GM18520 (cell line): Measurements from ENCODE around the gene LAMA4.
"Not testable (repeated sequence)": the region's sequence is repeated elsewhere in the genome, so short reads cannot be mapped to it uniquely, and the experiment has no call there.

Experiments
- ATAC-seq: cut with Tn5 transposase; IDR thresholded peaks from one replicate; pipeline ENCODE4 v1.9.1; 2021; ENCODE audit not compliant: unreplicated experiment

LAMA4 gene

GRCh38 chr6:112218563-112218962, 35.8 kb downstream of the LAMA4 start:
- no peak for ATAC-seq

- ATAC-seq, result no peak
These were observed 37.5 kb downstream of the LAMA4 start for GRCh38 chr6:112216662-112217551.

- no peak for ATAC-seq
These were observed 38.7 kb downstream of the LAMA4 start for GRCh38 chr6:112215488-112216284.

- no peak for ATAC-seq
These were observed 39.6 kb downstream of the LAMA4 start for GRCh38 chr6:112214739-112215269.

GRCh38 chr6:112210852-112211251, 43.5 kb downstream of the LAMA4 start:
- no peak for ATAC-seq

GRCh38 chr6:112209131-112209530, 45.2 kb downstream of the LAMA4 start:
- ATAC-seq, result no peak

- no peak for ATAC-seq
These were observed 46.6 kb downstream of the LAMA4 start for GRCh38 chr6:112207776-112208175.

- no peak for ATAC-seq
These were observed 47.2 kb downstream of the LAMA4 start for GRCh38 chr6:112207131-112207530.

GRCh38 chr6:112206110-112206458, 48.3 kb downstream of the LAMA4 start:
- ATAC-seq, result no peak

GRCh38 chr6:112205427-112206109, 48.8 kb downstream of the LAMA4 start:
- no peak for ATAC-seq

GRCh38 chr6:112204350-112204706, 50.0 kb downstream of the LAMA4 start:
- no peak for ATAC-seq

- ATAC-seq, result peak; percentile 44
These were observed 50.6 kb downstream of the LAMA4 start for GRCh38 chr6:112203577-112204349.

- peak; percentile 81 for ATAC-seq
These were observed 51.6 kb downstream of the LAMA4 start for GRCh38 chr6:112202639-112203341.

GRCh38 chr6:112200185-112200914, 54.0 kb downstream of the LAMA4 start:
- not testable (repeated sequence) for ATAC-seq

GRCh38 chr6:112199001-112199403, 55.4 kb downstream of the LAMA4 start:
- ATAC-seq, result no peak

- no peak for ATAC-seq
These were observed 55.8 kb downstream of the LAMA4 start for GRCh38 chr6:112198582-112198981.

GRCh38 chr6:112197636-112198035, 56.7 kb downstream of the LAMA4 start:
- ATAC-seq, result no peak

- ATAC-seq, result no peak
These were observed 58.1 kb downstream of the LAMA4 start for GRCh38 chr6:112196306-112196705.

GRCh38 chr6:112195166-112195565, 59.2 kb downstream of the LAMA4 start:
- no peak for ATAC-seq
